ENCODE measurements around the gene CACNA1I. TPM values are rescaled to one million over a fixed set of nuclear protein-coding genes. Genes with fewer than 3 reads are reported as not detected.

The CACNA1I gene
- total RNA-seq, 1 experiment from 2014 or later = 0.02 TPM

DNA sequence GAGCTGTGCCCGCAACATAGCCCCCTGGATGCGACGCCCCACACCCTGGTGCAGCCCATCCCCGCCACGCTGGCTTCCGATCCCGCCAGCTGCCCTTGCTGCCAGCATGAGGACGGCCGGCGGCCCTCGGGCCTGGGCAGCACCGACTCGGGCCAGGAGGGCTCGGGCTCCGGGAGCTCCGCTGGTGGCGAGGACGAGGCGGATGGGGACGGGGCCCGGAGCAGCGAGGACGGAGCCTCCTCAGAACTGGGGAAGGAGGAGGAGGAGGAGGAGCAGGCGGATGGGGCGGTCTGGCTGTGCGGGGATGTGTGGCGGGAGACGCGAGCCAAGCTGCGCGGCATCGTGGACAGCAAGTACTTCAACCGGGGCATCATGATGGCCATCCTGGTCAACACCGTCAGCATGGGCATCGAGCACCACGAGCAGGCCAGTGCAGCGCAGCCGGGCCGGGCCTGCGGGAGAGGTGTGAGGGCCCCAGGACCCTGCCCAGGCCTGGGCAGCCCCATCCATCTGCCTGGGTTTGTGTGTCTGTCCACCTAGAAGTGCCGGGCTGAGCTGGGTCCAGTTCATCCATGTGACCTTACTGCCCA lies 79.0 kb downstream of the CACNA1I start:
- no peaks in the 10 kb centered on the region for H3K4me1 ChIP-seq
- H3K9me3 ChIP-seq (replicated peaks) = no peaks in the 10 kb centered on the region
- no peaks in the 10 kb centered on the region; the same call in 1 of the 2 replicates for H3K27me3 ChIP-seq
- H3K4me3 ChIP-seq = no peak overlapping the region
- DNase-seq = no peak
- H3K27ac ChIP-seq = no peak overlapping the region
- no peaks in the 10 kb centered on the region for H3K36me3 ChIP-seq

DNA sequence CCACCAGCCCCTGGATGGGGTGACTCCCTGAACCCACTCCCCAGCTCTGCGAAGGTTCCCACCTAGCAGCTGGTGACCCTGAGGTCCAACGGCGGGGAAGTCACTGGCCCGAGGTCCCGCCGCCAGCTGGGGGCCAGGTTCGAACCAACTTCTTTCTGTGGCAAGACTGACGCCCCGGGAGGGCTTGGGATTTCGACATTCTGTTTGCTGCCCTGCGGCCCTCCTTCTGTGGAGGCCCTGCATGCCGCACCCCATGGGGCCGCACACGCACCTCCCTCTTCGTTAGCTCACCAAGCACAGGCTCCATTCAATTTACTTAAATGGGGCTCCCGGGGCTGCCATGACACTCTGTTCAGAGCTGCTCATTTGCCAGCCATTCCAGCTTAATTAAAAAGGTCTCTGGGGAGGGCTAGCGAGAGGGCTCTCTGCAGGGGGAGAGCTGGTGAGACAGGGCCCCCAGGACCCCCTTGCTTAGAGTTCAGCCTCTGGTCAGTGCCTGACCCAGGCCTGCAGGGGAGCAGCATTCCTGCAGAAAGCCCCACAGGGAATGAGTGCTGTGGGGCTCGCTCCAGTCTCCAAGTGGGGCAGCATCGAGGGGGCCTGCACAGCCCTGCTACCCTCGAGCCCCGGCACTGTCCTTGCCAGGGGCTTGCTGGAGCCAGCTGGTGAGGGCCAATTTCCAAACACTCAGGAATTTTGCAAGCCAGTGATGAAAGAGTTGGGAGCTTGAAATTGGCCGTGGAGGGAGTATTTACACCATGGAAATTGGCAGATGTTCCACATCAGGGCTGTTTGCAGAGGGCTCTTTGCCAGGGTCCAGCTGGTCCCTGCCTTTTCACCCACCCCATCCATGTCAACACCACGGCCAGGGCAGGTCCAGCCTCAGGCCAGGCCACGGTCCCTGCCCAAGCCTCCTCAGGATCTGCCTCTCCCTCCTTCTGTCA lies 80.8 kb downstream of the CACNA1I start:
- DNase-seq = no peak
- H3K9me3 ChIP-seq (replicated peaks) = no peaks in the 10 kb centered on the region
- no peaks in the 10 kb centered on the region; the same call in 1 of the 2 replicates for H3K27me3 ChIP-seq

DNA sequence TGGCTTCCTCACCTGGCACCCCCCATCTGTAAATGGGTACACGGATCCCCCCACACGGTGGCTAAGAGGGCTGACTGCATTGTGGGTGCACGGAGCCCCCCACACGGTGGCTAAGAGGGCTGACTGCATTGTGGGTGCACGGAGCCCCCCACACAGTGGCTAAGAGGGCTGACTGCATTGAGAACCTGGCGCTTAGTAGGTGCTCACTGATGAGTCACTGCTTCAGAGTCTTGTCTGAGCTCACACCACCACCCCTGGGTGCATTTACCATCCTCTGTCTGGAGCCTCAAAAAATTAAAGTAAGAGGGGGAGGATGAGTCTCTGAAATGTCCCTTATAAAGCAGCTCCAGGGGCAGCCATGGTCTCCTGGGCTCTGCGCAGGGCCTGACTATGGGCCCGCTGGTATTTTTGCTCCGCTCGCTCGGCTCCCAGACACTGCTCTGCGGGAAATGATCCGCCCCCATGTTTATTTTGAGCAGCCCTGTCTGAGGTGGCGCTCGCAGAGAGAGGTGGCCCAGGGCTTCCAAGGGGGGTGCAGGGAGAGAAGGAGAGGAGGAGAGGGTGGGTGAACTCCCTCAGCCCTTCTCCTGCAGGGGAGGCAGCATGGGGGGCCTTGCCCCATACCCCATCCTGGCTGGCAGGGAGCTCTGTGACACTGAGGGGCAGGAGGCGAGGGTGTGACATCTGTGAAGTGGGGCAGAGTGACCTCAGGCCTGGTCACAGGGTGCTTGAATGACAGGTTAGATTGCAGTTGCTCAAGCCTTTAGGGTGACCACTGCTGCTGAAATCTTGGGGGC lies 82.6 kb downstream of the CACNA1I start:
- DNase-seq = no peak
- no peaks in the 10 kb centered on the region for H3K36me3 ChIP-seq
- no peaks in the 10 kb centered on the region; the same call in 1 of the 2 replicates for H3K27me3 ChIP-seq
- no peaks in the 10 kb centered on the region for H3K9me3 ChIP-seq (replicated peaks)
- no peak overlapping the region for H3K4me3 ChIP-seq
- no peaks in the 10 kb centered on the region for H3K4me1 ChIP-seq
- H3K27ac ChIP-seq = no peak overlapping the region

More for the DNA sequence above, 80.8 kb downstream of the CACNA1I start:
- Histone ChIP-seq H3K27ac (no peak overlapping the region), H3K4me1 (no peaks in the 10 kb centered on the region), H3K36me3 (no peaks in the 10 kb centered on the region), H3K4me3 (no peak overlapping the region)

DNA sequence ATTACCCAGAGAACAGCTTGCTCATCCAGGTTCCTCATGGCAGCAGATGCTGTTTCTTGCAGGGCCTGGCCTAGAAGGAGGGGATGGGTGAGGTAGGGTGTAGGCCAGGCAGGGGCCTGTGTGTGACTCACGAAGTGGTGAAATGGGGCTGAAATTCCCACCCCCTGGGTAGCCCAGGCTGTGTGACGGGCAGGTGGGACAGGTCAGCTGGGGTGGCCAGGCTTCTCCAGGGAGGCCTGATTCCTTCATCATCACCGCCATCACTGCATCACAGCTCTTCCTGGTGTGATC lies 83.2 kb downstream of the CACNA1I start:
- Histone ChIP-seq H3K27me3 (no peaks in the 10 kb centered on the region), H3K4me3 (no peak overlapping the region), H3K4me1 (no peaks in the 10 kb centered on the region), H3K36me3 (no peaks in the 10 kb centered on the region), H3K27ac (no peak overlapping the region), H3K9me3 (replicated peaks) (no peaks in the 10 kb centered on the region)
- DNase-seq = no peak

DNA sequence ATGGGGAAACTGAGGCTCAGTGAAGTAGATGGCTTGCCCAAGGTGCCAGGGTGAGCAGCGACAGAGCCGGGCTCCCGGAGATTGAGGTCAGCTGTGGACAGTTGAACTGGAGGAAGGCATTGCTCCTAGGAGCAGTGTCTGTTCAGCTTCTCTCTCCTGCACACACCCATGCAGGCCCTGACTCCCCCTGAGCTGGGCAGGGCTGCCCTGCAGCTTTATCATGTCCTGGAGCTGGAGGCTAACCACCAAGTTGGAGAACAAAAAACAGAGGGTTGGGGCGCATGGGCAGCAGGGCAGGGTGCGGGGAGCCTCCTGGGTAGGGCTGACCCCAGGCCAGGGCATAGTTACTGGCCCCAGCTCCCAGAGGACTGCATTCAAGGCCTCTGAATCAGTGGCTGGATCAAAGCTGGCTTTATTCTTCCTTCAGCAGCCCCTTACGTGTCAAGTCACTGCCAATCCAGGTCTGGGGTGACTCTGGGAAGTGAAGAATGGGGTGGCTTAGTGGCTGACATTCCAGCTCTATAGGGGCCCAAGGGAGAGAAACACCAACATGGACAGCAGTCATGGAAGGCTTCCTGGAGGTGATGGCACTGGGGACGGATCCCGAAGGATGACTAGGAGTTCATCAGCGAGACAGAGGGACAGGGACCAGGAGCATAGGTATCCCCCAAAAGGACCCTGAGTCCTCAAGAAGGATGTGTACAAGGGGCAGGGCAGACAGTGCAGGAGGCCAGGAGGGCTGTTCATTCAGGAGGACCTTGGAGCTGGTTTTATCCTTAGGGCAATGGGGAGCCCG lies 83.8 kb downstream of the CACNA1I start:
- Histone ChIP-seq H3K4me1 (no peaks in the 10 kb centered on the region), H3K4me3 (no peak overlapping the region), H3K27ac (no peak overlapping the region), H3K9me3 (replicated peaks) (no peaks in the 10 kb centered on the region), H3K27me3 (no peaks in the 10 kb centered on the region), H3K36me3 (no peaks in the 10 kb centered on the region)
- no peak for DNase-seq

DNA sequence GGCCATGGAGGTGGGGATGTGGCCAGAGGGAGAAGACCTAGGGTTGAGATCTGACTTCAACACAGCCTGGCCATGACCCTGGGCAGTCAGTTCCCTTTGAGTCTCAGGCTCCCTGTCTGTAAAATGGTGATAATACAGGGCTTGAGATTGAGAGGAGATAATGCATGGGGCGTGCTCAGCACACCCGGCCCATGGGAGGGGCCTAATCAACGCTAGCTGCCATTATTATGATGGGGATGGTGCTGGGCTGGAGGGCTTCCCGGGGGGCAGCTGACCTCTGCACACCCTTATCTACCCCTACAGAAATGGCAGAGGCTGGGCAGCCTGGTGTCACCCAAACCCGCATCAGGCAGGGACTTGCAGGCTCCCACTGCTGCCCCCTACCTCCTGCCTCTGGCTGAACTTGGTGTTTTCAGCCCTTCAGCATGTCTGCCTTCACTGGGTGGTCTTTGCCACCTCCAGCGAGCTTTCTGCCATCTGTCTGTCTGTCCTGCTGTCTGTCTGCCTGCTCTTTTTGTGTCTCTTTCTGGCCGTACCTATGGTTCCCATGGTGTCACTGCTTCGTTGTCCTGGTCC lies 84.5 kb downstream of the CACNA1I start:
- H3K36me3 ChIP-seq = no peaks in the 10 kb centered on the region
- DNase-seq = no peak
- H3K27ac ChIP-seq = no peak overlapping the region
- no peak overlapping the region for H3K4me3 ChIP-seq
- no peaks in the 10 kb centered on the region for H3K4me1 ChIP-seq
- H3K27me3 ChIP-seq = no peaks in the 10 kb centered on the region
- no peaks in the 10 kb centered on the region for H3K9me3 ChIP-seq (replicated peaks)

DNA sequence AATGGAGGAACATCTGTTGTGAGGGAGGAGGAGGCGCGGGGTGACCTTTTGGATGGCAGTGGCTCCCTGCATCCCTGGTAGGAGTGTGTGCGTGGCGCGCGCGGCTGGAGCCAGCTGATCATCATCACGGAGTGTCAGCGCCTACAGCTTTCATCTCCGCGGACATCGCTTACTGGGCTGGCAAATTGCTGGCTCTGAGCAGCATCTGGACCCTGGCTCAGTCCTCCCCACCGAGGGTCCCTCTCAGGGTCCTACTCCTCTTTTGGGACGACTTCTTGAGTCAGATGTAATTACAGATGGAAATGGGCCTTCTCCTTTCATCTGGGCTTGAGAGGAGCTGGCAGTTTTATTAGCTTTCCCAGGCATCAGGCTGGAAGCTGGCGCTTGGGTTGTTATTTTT lies 85.3 kb downstream of the CACNA1I start:
- H3K36me3 ChIP-seq = no peaks in the 10 kb centered on the region
- no peak overlapping the region for H3K4me3 ChIP-seq
- H3K4me1 ChIP-seq = no peaks in the 10 kb centered on the region
- no peak overlapping the region for H3K27ac ChIP-seq
- DNase-seq = no peak
- H3K27me3 ChIP-seq = no peaks in the 10 kb centered on the region
- no peaks in the 10 kb centered on the region for H3K9me3 ChIP-seq (replicated peaks)

DNA sequence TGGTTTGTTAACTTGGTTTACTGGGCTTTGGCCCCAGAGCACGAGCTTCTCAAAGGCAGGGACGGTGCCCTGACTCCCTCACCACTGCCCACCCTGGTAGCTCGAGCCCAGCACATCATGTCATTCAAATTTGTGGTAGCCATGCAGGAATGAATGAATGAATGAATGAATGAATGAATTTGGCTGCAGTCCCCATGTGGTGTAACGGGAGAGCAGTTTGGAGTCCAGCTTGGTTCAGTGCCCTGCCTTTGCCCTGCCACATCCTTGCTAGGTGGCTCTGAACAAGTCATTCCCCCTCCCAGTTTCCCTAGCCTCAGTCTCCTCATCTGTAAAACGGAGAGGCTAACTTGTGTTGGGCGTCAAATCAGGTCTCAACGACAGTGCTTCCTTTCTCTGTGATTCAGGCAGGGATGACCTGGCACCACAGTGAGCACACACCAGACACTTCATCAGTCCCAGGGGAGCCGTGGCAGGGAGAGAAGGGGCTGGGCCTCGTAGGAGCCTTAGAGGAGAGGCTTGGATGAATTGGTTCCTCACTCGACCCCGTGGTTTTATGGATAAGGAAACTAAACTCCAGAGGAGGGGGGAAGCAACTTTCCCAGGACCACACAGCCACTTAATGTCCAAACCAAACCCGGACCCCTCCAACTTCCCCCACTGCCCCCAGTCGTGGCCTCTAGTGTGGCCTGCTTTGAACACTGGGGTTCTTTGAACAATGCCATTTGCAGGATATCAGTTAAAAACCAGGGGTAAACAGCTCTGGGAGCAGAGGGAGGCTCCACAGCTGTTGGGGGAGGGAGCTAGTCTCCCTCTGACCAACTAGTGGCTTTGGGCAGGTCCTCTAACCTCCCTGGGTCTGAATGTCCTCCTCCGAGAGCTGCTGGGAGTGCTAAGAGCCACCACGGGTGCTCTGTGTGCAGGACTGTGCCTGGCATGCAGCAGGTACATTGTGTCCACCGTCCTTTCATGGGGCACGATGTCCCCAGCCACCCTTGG lies 86.2 kb downstream of the CACNA1I start:
- H3K27me3 ChIP-seq = no peaks in the 10 kb centered on the region
- no peak overlapping the region for H3K4me3 ChIP-seq
- no peak overlapping the region for H3K27ac ChIP-seq
- no peaks in the 10 kb centered on the region for H3K9me3 ChIP-seq (replicated peaks)
- H3K36me3 ChIP-seq = no peaks in the 10 kb centered on the region
- DNase-seq = no peak
- no peaks in the 10 kb centered on the region for H3K4me1 ChIP-seq

DNA sequence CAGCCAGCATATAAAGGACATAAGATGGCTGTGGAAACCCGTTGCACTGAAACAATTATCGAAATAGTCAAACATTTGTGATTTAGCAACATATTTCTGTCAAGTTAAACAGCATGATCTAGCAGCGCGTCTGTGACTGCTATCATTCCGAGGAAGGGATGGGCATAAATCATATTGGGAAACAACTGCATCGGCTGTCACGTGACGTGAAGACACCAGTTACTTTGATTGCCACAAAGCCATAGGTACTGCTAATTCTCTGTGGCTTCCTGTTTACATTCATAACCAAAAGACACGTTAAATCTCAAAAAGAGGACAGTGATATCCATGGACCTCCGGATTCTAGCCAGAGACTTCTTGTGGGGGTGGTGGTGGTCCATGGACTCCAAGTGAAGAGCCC lies 87.8 kb downstream of the CACNA1I start:
- no peaks in the 10 kb centered on the region for H3K36me3 ChIP-seq
- DNase-seq = no peak
- H3K4me1 ChIP-seq = no peaks in the 10 kb centered on the region
- H3K9me3 ChIP-seq (replicated peaks) = no peaks in the 10 kb centered on the region
- no peaks in the 10 kb centered on the region for H3K27me3 ChIP-seq
- no peak overlapping the region for H3K27ac ChIP-seq
- no peak overlapping the region for H3K4me3 ChIP-seq

DNA sequence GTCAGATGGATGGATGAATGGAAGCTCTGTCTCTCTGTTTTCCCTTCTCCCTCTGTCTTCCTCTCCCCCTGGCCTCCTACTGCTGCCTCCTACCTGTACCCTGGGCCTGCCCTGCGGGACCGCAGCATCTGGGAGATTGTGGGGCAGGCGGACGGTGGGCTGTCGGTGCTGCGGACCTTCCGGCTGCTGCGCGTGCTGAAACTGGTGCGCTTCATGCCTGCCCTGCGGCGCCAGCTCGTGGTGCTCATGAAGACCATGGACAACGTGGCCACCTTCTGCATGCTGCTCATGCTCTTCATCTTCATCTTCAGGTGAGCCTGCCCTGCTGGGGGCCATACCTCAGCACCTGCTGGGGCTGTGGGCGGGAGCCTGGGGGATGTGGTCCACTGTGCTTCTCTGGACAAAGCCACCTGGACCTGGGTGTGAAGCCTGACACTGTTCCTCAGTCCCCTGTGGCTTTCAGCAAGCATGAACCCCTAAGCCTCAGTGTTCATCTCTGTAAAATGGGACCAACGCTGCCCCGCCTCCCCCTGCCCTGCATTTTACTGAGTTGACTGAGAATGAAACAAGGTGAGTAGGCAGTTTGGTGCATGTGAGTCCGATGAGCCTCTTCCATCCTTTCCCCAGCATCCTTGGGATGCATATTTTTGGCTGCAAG lies 88.4 kb downstream of the CACNA1I start:
- H3K4me1 ChIP-seq = no peaks in the 10 kb centered on the region
- no peaks in the 10 kb centered on the region for H3K27me3 ChIP-seq

DNA sequence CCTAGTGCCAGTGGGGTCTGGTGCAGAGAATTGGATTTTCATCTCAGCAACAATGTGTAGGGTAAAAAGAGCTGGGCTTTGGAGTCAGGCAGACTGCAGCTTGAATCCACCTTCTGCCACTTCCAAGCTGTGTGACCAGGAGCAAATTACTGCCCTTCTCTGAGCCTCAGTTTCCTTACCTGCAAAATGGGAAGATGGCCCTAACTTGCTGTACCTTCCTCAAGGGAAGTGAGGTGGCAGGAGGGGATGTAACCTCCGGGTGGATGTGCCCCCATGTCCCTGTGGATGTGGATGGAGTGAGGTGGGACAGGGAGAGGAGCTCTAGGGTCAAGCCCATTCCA lies 90.9 kb downstream of the CACNA1I start:
- Histone ChIP-seq H3K36me3 (no peaks in the 10 kb centered on the region), H3K27ac (no peak overlapping the region), H3K27me3 (no peaks in the 10 kb centered on the region), H3K4me1 (no peaks in the 10 kb centered on the region), H3K9me3 (replicated peaks) (no peaks in the 10 kb centered on the region), H3K4me3 (no peak overlapping the region)
- no peak for DNase-seq

More for the DNA sequence above, 88.4 kb downstream of the CACNA1I start:
- H3K36me3 ChIP-seq = no peaks in the 10 kb centered on the region
- H3K4me3 ChIP-seq = no peak overlapping the region
- no peak for DNase-seq
- H3K9me3 ChIP-seq (replicated peaks) = no peaks in the 10 kb centered on the region
- no peak overlapping the region for H3K27ac ChIP-seq

DNA sequence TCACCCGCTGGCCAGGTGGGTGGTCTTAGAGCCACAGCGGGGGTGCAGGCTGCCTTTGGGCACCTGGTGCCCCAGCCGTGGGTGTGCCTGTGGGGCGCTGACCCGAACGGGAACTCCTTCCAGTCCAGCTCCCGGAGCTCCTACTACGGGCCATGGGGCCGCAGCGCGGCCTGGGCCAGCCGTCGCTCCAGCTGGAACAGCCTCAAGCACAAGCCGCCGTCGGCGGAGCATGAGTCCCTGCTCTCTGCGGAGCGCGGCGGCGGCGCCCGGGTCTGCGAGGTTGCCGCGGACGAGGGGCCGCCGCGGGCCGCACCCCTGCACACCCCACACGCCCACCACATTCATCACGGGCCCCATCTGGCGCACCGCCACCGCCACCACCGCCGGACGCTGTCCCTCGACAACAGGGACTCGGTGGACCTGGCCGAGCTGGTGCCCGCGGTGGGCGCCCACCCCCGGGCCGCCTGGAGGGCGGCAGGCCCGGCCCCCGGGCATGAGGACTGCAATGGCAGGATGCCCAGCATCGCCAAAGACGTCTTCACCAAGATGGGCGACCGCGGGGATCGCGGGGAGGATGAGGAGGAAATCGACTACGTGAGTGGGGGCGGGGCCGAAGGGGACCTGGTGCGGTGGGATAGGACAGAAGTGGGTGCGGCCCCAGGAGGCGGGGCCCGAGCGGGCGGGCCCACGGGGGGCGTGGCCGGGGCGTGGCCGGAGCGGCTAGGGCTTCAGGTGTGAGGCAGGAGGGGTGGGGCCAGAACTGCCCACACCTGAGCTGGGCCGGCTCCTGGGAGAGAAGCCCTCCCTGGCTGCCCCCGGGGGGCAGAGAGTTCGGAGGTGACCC lies 91.5 kb downstream of the CACNA1I start:
- DNase-seq = no peak
- Histone ChIP-seq H3K4me1 (no peaks in the 10 kb centered on the region), H3K27ac (no peak overlapping the region), H3K27me3 (no peaks in the 10 kb centered on the region), H3K36me3 (no peaks in the 10 kb centered on the region), H3K4me3 (no peak overlapping the region), H3K9me3 (replicated peaks) (no peaks in the 10 kb centered on the region)
